ENCODE measurements around the gene CPVL. TPM values are rescaled to one million over a fixed set of nuclear protein-coding genes. Genes with fewer than 3 reads are reported as not detected.

The CPVL gene
- total RNA-seq, 1 donor, result 0.36 TPM

GRCh38 chr7:29193316-29194205, 47.2 kb upstream of the CPVL start:
- H3K9me3 ChIP-seq (ENCODE audit: low read depth, low read length), result no peaks in the 10 kb centered on the region
- no peak overlapping the region for H3K4me3 ChIP-seq (ENCODE audit: insufficient read depth, low read length)
- peaks cover 69% of the 10 kb centered on the region for H3K27me3 ChIP-seq (ENCODE audit: insufficient read depth, low read length)
- TF ChIP-seq CTCF (IDR thresholded peaks at IDR 0.05; ENCODE audit: extremely low read depth, low read depth, low read length), result no peak
- H2AFZ ChIP-seq (ENCODE audit: low read length), result no peak overlapping the region
- no peak for DNase-seq (ENCODE audit: insufficient read length, low spot score, missing footprints)
- no peaks in the 10 kb centered on the region for H3K36me3 ChIP-seq (ENCODE audit: insufficient read depth, low read length)
- no peak overlapping the region for H3K27ac ChIP-seq (ENCODE audit: low read depth, low read length)
- no peaks in the 10 kb centered on the region for H3K4me1 ChIP-seq (ENCODE audit: insufficient read depth, low read length)
- no peaks in the 10 kb centered on the region for H3K79me2 ChIP-seq (ENCODE audit: insufficient read depth, low read length)
- no peak overlapping the region for H3K4me2 ChIP-seq (ENCODE audit: insufficient read depth, low read length)
- no peaks in the 10 kb centered on the region for H4K20me1 ChIP-seq (ENCODE audit: insufficient read depth, low read length)

DNA sequence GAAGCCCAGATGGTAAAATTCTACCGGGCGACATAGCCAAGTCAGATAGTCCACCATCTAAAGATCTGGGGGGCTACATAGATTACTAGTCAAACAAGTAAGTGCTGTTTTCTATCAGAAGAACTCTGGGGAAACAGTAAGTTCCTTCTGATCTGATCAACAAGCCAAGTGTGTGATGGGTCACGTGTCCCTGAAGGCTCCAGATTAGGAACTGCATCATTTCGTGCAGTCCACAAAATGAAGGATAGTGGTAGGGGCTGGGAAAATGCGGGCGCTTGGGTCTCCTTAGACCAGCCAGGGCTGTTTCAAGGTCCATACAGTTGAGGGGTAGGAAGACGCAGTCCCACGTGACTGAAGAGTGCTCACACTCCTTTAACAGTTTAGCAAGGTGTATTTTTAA, 46.5 kb upstream of the CPVL start:
- no peaks in the 10 kb centered on the region for H3K4me1 ChIP-seq (ENCODE audit: insufficient read depth, low read length)
- peaks cover 68% of the 10 kb centered on the region for H3K27me3 ChIP-seq (ENCODE audit: insufficient read depth, low read length)
- no peak for TF ChIP-seq CTCF (IDR thresholded peaks at IDR 0.05; ENCODE audit: extremely low read depth, low read depth, low read length)
- H3K27ac ChIP-seq (ENCODE audit: low read depth, low read length), result no peak overlapping the region
- no peak overlapping the region for H2AFZ ChIP-seq (ENCODE audit: low read length)
- H3K4me3 ChIP-seq (ENCODE audit: insufficient read depth, low read length), result no peak overlapping the region
- no peak for DNase-seq (ENCODE audit: insufficient read length, low spot score, missing footprints)
- no peak overlapping the region for H3K4me2 ChIP-seq (ENCODE audit: insufficient read depth, low read length)
- H3K9me3 ChIP-seq (ENCODE audit: low read depth, low read length), result no peaks in the 10 kb centered on the region
- H3K79me2 ChIP-seq (ENCODE audit: insufficient read depth, low read length), result no peaks in the 10 kb centered on the region
- H3K36me3 ChIP-seq (ENCODE audit: insufficient read depth, low read length), result no peaks in the 10 kb centered on the region
- no peaks in the 10 kb centered on the region for H4K20me1 ChIP-seq (ENCODE audit: insufficient read depth, low read length)

- Histone ChIP-seq H3K4me2 (ENCODE audit: insufficient read depth, low read length) (no peak overlapping the region), H3K27ac (ENCODE audit: low read depth, low read length) (no peak overlapping the region), H2AFZ (ENCODE audit: low read length) (no peak overlapping the region), H3K79me2 (ENCODE audit: insufficient read depth, low read length) (no peaks in the 10 kb centered on the region), H3K9me3 (ENCODE audit: low read depth, low read length) (no peaks in the 10 kb centered on the region), H4K20me1 (ENCODE audit: insufficient read depth, low read length) (no peaks in the 10 kb centered on the region), H3K36me3 (ENCODE audit: insufficient read depth, low read length) (no peaks in the 10 kb centered on the region), H3K4me3 (ENCODE audit: insufficient read depth, low read length) (no peak overlapping the region), H3K27me3 (ENCODE audit: insufficient read depth, low read length) (peaks cover 68% of the 10 kb centered on the region), H3K4me1 (ENCODE audit: insufficient read depth, low read length) (no peaks in the 10 kb centered on the region)
- no peak for DNase-seq (ENCODE audit: insufficient read length, low spot score, missing footprints)
- TF ChIP-seq CTCF (IDR thresholded peaks at IDR 0.05; ENCODE audit: extremely low read depth, low read depth, low read length), result no peak
Measured at GRCh38 chr7:29192323-29192722, 46.0 kb upstream of the CPVL start.

- peak; percentile 45 for DNase-seq (ENCODE audit: insufficient read length, low spot score, missing footprints)
- no peak for TF ChIP-seq CTCF (IDR thresholded peaks at IDR 0.05; ENCODE audit: extremely low read depth, low read depth, low read length)
- Histone ChIP-seq H3K27me3 (ENCODE audit: insufficient read depth, low read length) (peaks cover 50% of the 10 kb centered on the region), H3K9me3 (ENCODE audit: low read depth, low read length) (no peaks in the 10 kb centered on the region), H3K79me2 (ENCODE audit: insufficient read depth, low read length) (no peaks in the 10 kb centered on the region), H2AFZ (ENCODE audit: low read length) (no peak overlapping the region), H3K4me3 (ENCODE audit: insufficient read depth, low read length) (no peak overlapping the region), H3K4me2 (ENCODE audit: insufficient read depth, low read length) (no peak overlapping the region), H3K27ac (ENCODE audit: low read depth, low read length) (no peak overlapping the region), H3K36me3 (ENCODE audit: insufficient read depth, low read length) (no peaks in the 10 kb centered on the region), H3K4me1 (ENCODE audit: insufficient read depth, low read length) (no peaks in the 10 kb centered on the region), H4K20me1 (ENCODE audit: insufficient read depth, low read length) (no peaks in the 10 kb centered on the region)
Measured at GRCh38 chr7:29190349-29191045, 44.2 kb upstream of the CPVL start.

Measured in osteoblast (primary cell).